MM.1S (cell line): ENCODE measurements around the gene ODC1.

Experiments used
- CTCF ChIP-seq: fragments of 300-600 bp; sonication (generic); IDR thresholded peaks from 2 replicates; pipeline ENCODE4 v1.5.1; 2016; ENCODE audit warnings: antibody characterized with exemption, low read length, mixed read lengths
- EZH2phosphoT487 ChIP-seq: fragments of 300-600 bp; sonication (generic); IDR thresholded peaks from 2 replicates; pipeline ENCODE4 v1.6.1; 2018; ENCODE audit warnings: antibody characterized with exemption, low read length

GRCh38 chr2:10390369-10390801 lies 57.7 kb downstream of the ODC1 start:
- no peak for TF ChIP-seq CTCF
- no peak for TF ChIP-seq EZH2phosphoT487
